Measurements from ENCODE around the gene NDUFV1. TPM values are rescaled to one million over a fixed set of nuclear protein-coding genes. Genes with fewer than 3 reads are reported as not detected.

Gene NDUFV1
- total RNA-seq, 3 donors from 2014 or later, result 159 to 222 (median 186) TPM

- TF ChIP-seq POLR2AphosphoS5 (IDR thresholded peaks at IDR 0.05) (no peak), CTCF (IDR thresholded peaks at IDR 0.05) (no peak), POLR2A (IDR thresholded peaks at IDR 0.05) (no peak)
- Histone ChIP-seq H3K27ac (no peak overlapping the region), H3K36me3 (no peaks in the 10 kb centered on the region), H3K4me1 (no peaks in the 10 kb centered on the region), H3K27me3 (no peaks in the 10 kb centered on the region), H3K4me3 (no peak overlapping the region), H3K9me3 (no peaks in the 10 kb centered on the region)
- no peak for DNase-seq (ENCODE audit: low spot score in 2 of 2)
- intact Hi-C loops (cut with DNase I; ENCODE audit: low total_unique reads), result no loop called here
These were observed 29.8 kb upstream of the NDUFV1 start for GRCh38 chr11:67576735-67577475.

- Histone ChIP-seq H3K27ac (no peak overlapping the region), H3K9me3 (no peaks in the 10 kb centered on the region), H3K36me3 (no peaks in the 10 kb centered on the region), H3K4me1 (peaks cover 2 to 5% of the 10 kb centered on the region in 2 donors), H3K27me3 (no peaks in the 10 kb centered on the region), H3K4me3 (no peak overlapping the region)
- DNase-seq (ENCODE audit: low spot score in 2 of 2), result no peak
- intact Hi-C loops (cut with DNase I; ENCODE audit: low total_unique reads), result no loop called here
- TF ChIP-seq POLR2A (IDR thresholded peaks at IDR 0.05) (no peak), CTCF (IDR thresholded peaks at IDR 0.05) (no peak)
These were observed 28.8 kb upstream of the NDUFV1 start for GRCh38 chr11:67577951-67578350.

- no peak for DNase-seq (ENCODE audit: low spot score in 2 of 2)
- peak overlapping the region in 1 of 2 donors; percentile 98 for H3K27ac ChIP-seq
- intact Hi-C loops (cut with DNase I; ENCODE audit: low total_unique reads), result no loop called here
These were observed 25.3 kb upstream of the NDUFV1 start for GRCh38 chr11:67581469-67581868.

GRCh38 chr11:67582011-67582410 lies 24.7 kb upstream of the NDUFV1 start:
- Histone ChIP-seq H3K27ac (peak overlapping the region; percentile 66 to 98), H3K27me3 (no peaks in the 10 kb centered on the region), H3K4me3 (no peak overlapping the region), H3K9me3 (no peaks in the 10 kb centered on the region), H3K36me3 (no peaks in the 10 kb centered on the region), H3K4me1 (peaks cover 3 to 5% of the 10 kb centered on the region in 2 donors)
- intact Hi-C loops (cut with DNase I; ENCODE audit: low total_unique reads), result no loop called here
- TF ChIP-seq POLR2A (IDR thresholded peaks at IDR 0.05), result no peak
- TF ChIP-seq CTCF (IDR thresholded peaks at IDR 0.05), result no peak
- TF ChIP-seq POLR2AphosphoS5 (IDR thresholded peaks at IDR 0.05), result no peak
- no peak for DNase-seq (ENCODE audit: low spot score in 2 of 2)

More at GRCh38 chr11:67581469-67581868, 25.3 kb upstream of the NDUFV1 start:
- Histone ChIP-seq H3K4me3 (no peak overlapping the region), H3K9me3 (no peaks in the 10 kb centered on the region), H3K27me3 (no peaks in the 10 kb centered on the region), H3K4me1 (peaks cover 3 to 5% of the 10 kb centered on the region in 2 donors), H3K36me3 (no peaks in the 10 kb centered on the region)
- TF ChIP-seq POLR2A (IDR thresholded peaks at IDR 0.05), result no peak
- no peak for TF ChIP-seq CTCF (IDR thresholded peaks at IDR 0.05)
- TF ChIP-seq POLR2AphosphoS5 (IDR thresholded peaks at IDR 0.05), result no peak

All from breast epithelium (tissue), 4 donors.